Measurements from ENCODE around the gene PJVK. TPM values are rescaled to one million over a fixed set of nuclear protein-coding genes. Genes with fewer than 3 reads are reported as not detected.

The PJVK gene
- total and polyA plus RNA-seq, 2 of the 13 experiments (the other 11 are each of a cell fraction or from before 2014, with no cell fraction given): 1.2 to 2.6 TPM

DNA sequence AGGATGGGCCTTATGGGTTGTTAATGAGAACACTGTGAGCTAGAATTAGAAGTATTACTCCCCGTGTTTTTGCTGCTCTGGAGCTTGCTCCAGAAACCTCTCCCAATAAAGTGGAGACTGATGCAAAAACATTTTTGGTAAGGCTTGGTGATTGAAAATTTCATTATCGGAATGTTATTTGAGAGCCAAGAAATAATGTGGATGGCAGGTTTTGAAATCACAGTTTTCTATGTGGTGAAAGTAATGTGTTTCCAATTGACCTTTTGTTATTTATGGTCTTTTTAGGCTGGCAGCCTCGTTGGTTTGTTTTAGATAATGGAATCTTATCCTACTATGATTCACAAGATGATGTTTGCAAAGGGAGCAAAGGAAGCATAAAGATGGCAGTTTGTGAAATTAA lies 34.2 kb downstream of the PJVK start:
- H3K9ac ChIP-seq (ENCODE audit: insufficient read depth, low read depth, low read length): no peak overlapping the region; the same call in 1 of the 2 replicates
- H3K4me3 ChIP-seq (replicated peaks in 1 of 3; ENCODE audit: insufficient read depth in 1 of 3, low read depth in 2 of 3, low read length in 3 of 3): no peak overlapping the region
- peaks cover 9% of the 10 kb centered on the region; the same call in 1 of the 2 replicates for H4K20me1 ChIP-seq (ENCODE audit: insufficient read depth, low read length)
- no peaks in the 10 kb centered on the region; a peak in 1 of 5 replicates for H3K27me3 ChIP-seq (ENCODE audit: control insufficient read depth in 1 of 2, insufficient read depth in 2 of 2, low read length in 2 of 2)
- peaks cover 4 to 37% of the 10 kb centered on the region in 2 experiments for H3K36me3 ChIP-seq (replicated peaks in 1 of 2; ENCODE audit: control insufficient read depth in 1 of 2, insufficient read depth in 2 of 2, low read length in 2 of 2)
- WGBS (ENCODE audit: low lambda C conversion rate): 94% methylated on average over 3 of the region's 3 CpGs
- DNase-seq (ENCODE audit: low spot score): no peak
- ATAC-seq: no peak
- no TSS peak for BruUV-seq (replicated peaks)
- H3K79me2 ChIP-seq (ENCODE audit: insufficient read depth, low read length): peaks cover 44% of the 10 kb centered on the region
- CTCF ChIA-PET (ENCODE audit: low intra/inter-chr PET ratio, low total read pairs): no interaction called here
- no peak for FAIRE-seq
- no peak overlapping the region for H3K4me2 ChIP-seq (ENCODE audit: low read depth, low read length)
- H3K9me3 ChIP-seq (ENCODE audit: low read length): no peaks in the 10 kb centered on the region
- H3K4me1 ChIP-seq (ENCODE audit: insufficient read depth, low read length): peaks cover 35% of the 10 kb centered on the region
- in situ Hi-C loops (cut with HindIII; ENCODE audit: extremely low pct_ligation_motif_present, low pct_unique_long_range_greater_than_20kb) (no loop called here), intact Hi-C loops (cut with micrococcal nuclease; ENCODE audit: unreplicated experiment) (no loop called here)
- no peak overlapping the region for H2AFZ ChIP-seq (ENCODE audit: low read length)
- no peak overlapping the region for H3K27ac ChIP-seq (ENCODE audit: extremely low read length, insufficient read depth, low read length)
- no peak for TF ChIP-seq NFYB (CRISPR knock-in tag; IDR thresholded peaks at IDR 0.05)
- no peak for TF ChIP-seq ZNF563 (CRISPR knock-in tag; IDR thresholded peaks at IDR 0.05)
- TF ChIP-seq SRSF4 (IDR thresholded peaks at IDR 0.05; ENCODE audit: low read depth, low read length, poor library complexity, severe bottlenecking): no peak
- no peak for TF ChIP-seq ZNF256 (CRISPR knock-in tag; conservative IDR thresholded peaks at IDR 0.05)
- no peak for TF ChIP-seq ZKSCAN8 (CRISPR knock-in tag; IDR thresholded peaks at IDR 0.05; ENCODE audit: borderline replicate concordance)
- no peak for TF ChIP-seq ZNF598 (CRISPR knock-in tag; IDR thresholded peaks at IDR 0.05; ENCODE audit: borderline replicate concordance)
- TF ChIP-seq ZSCAN12 (CRISPR knock-in tag; IDR thresholded peaks at IDR 0.05): no peak
- POLR2A ChIA-PET: interaction anchor here (2.9 kb wide), 1 partner anchor 34 kb away, joined by 9 read pairs; the partner anchor contains the start of genes PJVK and PRKRA

GRCh38 chr2:178491612-178492011 lies 40.4 kb downstream of the PJVK start:
- no peak for DNase-seq (ENCODE audit: low spot score)
- TF ChIP-seq E2F1 (CRISPR knock-in tag; IDR thresholded peaks at IDR 0.05): no peak
- TF ChIP-seq IKZF1 (IDR thresholded peaks at IDR 0.05): no peak
- TF ChIP-seq, protein P1, sequence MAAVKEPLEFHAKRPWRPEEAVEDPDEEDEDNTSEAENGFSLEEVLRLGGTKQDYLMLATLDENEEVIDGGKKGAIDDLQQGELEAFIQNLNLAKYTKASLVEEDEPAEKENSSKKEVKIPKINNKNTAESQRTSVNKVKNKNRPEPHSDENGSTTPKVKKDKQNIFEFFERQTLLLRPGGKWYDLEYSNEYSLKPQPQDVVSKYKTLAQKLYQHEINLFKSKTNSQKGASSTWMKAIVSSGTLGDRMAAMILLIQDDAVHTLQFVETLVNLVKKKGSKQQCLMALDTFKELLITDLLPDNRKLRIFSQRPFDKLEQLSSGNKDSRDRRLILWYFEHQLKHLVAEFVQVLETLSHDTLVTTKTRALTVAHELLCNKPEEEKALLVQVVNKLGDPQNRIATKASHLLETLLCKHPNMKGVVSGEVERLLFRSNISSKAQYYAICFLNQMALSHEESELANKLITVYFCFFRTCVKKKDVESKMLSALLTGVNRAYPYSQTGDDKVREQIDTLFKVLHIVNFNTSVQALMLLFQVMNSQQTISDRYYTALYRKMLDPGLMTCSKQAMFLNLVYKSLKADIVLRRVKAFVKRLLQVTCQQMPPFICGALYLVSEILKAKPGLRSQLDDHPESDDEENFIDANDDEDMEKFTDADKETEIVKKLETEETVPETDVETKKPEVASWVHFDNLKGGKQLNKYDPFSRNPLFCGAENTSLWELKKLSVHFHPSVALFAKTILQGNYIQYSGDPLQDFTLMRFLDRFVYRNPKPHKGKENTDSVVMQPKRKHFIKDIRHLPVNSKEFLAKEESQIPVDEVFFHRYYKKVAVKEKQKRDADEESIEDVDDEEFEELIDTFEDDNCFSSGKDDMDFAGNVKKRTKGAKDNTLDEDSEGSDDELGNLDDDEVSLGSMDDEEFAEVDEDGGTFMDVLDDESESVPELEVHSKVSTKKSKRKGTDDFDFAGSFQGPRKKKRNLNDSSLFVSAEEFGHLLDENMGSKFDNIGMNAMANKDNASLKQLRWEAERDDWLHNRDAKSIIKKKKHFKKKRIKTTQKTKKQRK (IDR thresholded peaks at IDR 0.05; ENCODE audit: low read length): no peak
- no peak for TF ChIP-seq ZNF607 (CRISPR knock-in tag; IDR thresholded peaks at IDR 0.05; ENCODE audit: borderline replicate concordance)
- no peak for TF ChIP-seq SMAD9 (CRISPR knock-in tag; IDR thresholded peaks at IDR 0.05)
- no peak for TF ChIP-seq TMF1 (CRISPR knock-in tag; IDR thresholded peaks at IDR 0.05; ENCODE audit: low read depth)
- no peak for ATAC-seq
- H3K27me3 ChIP-seq (ENCODE audit: control insufficient read depth in 1 of 2, insufficient read depth in 2 of 2, low read length in 2 of 2): no peaks in the 10 kb centered on the region
- H3K4me3 ChIP-seq (replicated peaks in 1 of 3; ENCODE audit: insufficient read depth in 1 of 3, low read depth in 2 of 3, low read length in 3 of 3): no peak overlapping the region
- no peaks in the 10 kb centered on the region for H4K20me1 ChIP-seq (ENCODE audit: insufficient read depth, low read length)
- ChIA-PET POLR2A (interaction anchor here (2.2 kb wide), 1 partner anchor 41 kb away, joined by 5 read pairs; the partner anchor contains the start of genes PJVK and PRKRA), CTCF (ENCODE audit: low intra/inter-chr PET ratio, low total read pairs) (no interaction called here)
- in situ Hi-C loops (cut with HindIII; ENCODE audit: extremely low pct_ligation_motif_present, low pct_unique_long_range_greater_than_20kb) (no loop called here), intact Hi-C loops (cut with micrococcal nuclease; ENCODE audit: unreplicated experiment) (no loop called here)
- no peaks in the 10 kb centered on the region for H3K9me3 ChIP-seq (ENCODE audit: low read length)
- H3K27ac ChIP-seq (ENCODE audit: extremely low read length, insufficient read depth, low read length): no peak overlapping the region
- FAIRE-seq: no peak
- H3K9ac ChIP-seq (ENCODE audit: insufficient read depth, low read depth, low read length): no peak overlapping the region
- no peak overlapping the region for H3K4me2 ChIP-seq (ENCODE audit: low read depth, low read length)
- no peak overlapping the region for H2AFZ ChIP-seq (ENCODE audit: low read length)
- no TSS peak for BruUV-seq (replicated peaks)
- no peaks in the 10 kb centered on the region for H3K79me2 ChIP-seq (ENCODE audit: insufficient read depth, low read length)
- no peaks in the 10 kb centered on the region for H3K4me1 ChIP-seq (ENCODE audit: insufficient read depth, low read length)
- H3K36me3 ChIP-seq (replicated peaks in 1 of 2; ENCODE audit: control insufficient read depth in 1 of 2, insufficient read depth in 2 of 2, low read length in 2 of 2): peaks cover 25 to 70% of the 10 kb centered on the region in 2 experiments
- WGBS (ENCODE audit: low lambda C conversion rate): 85% methylated on average over 6 of the region's 6 CpGs
